ENCODE results near the gene NPAT.

DNA sequence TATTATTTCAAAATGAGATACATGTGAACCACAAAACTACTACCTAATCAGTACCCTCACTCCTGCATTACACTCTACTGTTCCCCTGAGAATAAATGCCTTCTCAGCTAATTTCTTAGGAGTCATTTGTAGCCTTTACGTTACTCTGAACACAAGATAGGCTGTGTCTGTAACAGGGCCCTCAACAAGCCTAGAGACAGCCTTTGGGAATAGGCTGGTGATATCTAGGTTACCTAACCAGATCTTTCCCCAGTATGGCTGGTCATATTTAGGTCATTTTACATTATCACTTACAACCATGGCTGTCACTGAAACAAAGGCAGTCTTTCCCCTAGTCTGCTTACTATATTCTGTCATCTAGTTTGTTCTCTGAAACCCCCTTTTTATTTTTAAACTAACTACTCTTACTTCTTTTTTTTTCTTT is 14.6 kb upstream of the NPAT start:
- TF ChIP-seq, protein P1, sequence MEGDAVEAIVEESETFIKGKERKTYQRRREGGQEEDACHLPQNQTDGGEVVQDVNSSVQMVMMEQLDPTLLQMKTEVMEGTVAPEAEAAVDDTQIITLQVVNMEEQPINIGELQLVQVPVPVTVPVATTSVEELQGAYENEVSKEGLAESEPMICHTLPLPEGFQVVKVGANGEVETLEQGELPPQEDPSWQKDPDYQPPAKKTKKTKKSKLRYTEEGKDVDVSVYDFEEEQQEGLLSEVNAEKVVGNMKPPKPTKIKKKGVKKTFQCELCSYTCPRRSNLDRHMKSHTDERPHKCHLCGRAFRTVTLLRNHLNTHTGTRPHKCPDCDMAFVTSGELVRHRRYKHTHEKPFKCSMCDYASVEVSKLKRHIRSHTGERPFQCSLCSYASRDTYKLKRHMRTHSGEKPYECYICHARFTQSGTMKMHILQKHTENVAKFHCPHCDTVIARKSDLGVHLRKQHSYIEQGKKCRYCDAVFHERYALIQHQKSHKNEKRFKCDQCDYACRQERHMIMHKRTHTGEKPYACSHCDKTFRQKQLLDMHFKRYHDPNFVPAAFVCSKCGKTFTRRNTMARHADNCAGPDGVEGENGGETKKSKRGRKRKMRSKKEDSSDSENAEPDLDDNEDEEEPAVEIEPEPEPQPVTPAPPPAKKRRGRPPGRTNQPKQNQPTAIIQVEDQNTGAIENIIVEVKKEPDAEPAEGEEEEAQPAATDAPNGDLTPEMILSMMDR (IDR thresholded peaks at IDR 0.05; ENCODE audit: poor library complexity, severe bottlenecking) = no peak
- no peak for TF ChIP-seq POLR2AphosphoS5 (IDR thresholded peaks at IDR 0.05)
- TF ChIP-seq EP300 (conservative IDR thresholded peaks at IDR 0.05; ENCODE audit: poor library complexity, severe bottlenecking) = no peak
- no peak for TF ChIP-seq MXI1 (conservative IDR thresholded peaks at IDR 0.05; ENCODE audit: poor library complexity, severe bottlenecking)
